HG02571 (cell line): ENCODE data around the gene NRSN2.
"Not testable (repeated sequence)": the region's sequence is repeated elsewhere in the genome, so short reads cannot be mapped to it uniquely, and the experiment has no call there.

Source experiments
- ATAC-seq: cut with Tn5 transposase; IDR thresholded peaks from one replicate; pipeline ENCODE4 v1.9.1; 2021; ENCODE audit warnings: mild to moderate bottlenecking, moderate library complexity; ENCODE audit not compliant: unreplicated experiment

Gene NRSN2

GRCh38 chr20:353166-353565 lies 6.3 kb downstream of the NRSN2 start:
- ATAC-seq, result no peak

GRCh38 chr20:354298-354977 lies 7.5 kb downstream of the NRSN2 start:
- peak; percentile 79 for ATAC-seq

DNA sequence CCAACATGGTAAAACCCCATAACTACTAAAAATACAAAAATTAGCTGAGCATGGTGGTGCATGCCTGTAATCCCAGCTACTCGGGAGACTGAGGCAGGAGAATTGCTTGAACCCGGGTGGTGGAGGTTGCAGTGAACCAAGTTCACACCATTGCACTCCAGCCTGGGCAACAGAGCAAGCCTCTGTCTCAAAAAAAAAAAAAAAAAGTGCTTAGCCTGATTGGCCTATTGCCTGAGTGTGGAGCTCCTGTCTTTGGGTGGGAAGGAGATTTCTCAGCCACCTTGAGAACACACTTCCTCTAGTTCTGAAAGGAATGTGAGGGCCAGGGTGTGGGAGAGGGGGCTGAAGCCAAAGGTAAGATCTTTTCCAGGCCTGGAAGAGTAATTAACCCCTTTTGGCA lies 9.2 kb downstream of the NRSN2 start:
- not testable (repeated sequence) for ATAC-seq

DNA sequence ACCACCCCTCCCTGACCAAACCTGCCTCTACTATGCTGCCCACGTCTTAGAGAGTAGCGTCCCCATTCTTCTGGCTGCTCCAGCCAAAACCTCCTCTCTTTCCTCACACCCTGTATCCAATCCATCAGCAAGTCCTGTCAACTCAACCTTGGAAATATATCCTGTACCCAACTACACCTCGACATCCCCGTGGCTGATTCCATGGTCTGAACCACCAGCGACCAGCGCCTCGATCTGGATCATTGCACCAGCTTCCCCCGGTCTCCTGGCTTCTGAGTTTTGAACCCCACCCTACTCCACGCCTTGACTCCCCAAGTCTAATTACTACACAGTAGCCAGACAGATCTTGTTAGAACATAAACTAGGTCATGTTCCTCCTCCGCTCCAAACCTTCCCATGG lies 9.8 kb downstream of the NRSN2 start:
- ATAC-seq, result no peak

DNA sequence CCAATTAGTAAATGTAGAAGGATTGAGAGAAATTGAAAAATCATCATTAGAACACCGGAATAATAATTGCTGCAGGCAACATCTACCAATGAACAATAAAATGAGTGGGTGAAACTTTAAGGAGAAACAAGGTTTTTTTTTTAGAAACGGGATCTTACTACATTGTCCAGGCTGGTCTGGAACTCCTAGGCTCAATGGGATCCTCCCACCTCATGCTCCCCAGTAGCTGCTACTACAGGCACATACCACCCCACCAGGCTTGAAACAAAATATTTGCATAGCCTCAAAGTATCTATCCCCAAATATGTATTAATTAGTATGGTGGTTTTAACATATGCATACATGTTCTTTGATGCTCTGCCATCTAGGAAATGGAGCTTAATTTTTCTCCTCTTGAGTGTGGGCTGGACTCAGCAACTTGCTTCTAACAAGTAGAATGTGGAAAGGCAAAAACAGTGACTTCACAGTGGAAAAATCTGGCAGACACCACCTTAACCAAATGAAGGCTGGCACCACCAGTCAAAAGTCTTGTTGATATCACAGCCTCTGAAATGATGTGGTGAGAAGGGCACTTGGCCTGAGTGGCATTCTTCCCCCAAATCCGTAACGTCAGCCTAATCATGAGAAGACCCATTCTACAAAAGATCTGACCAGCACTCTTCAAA lies 12.1 kb downstream of the NRSN2 start:
- ATAC-seq, result no peak

GRCh38 chr20:361561-361960 lies 14.7 kb downstream of the NRSN2 start:
- no peak for ATAC-seq

GRCh38 chr20:362271-363254 lies 15.7 kb downstream of the NRSN2 start:
- no peak for ATAC-seq

- ATAC-seq, result no peak
These were observed 16.6 kb downstream of the NRSN2 start for GRCh38 chr20:363319-364078.

DNA sequence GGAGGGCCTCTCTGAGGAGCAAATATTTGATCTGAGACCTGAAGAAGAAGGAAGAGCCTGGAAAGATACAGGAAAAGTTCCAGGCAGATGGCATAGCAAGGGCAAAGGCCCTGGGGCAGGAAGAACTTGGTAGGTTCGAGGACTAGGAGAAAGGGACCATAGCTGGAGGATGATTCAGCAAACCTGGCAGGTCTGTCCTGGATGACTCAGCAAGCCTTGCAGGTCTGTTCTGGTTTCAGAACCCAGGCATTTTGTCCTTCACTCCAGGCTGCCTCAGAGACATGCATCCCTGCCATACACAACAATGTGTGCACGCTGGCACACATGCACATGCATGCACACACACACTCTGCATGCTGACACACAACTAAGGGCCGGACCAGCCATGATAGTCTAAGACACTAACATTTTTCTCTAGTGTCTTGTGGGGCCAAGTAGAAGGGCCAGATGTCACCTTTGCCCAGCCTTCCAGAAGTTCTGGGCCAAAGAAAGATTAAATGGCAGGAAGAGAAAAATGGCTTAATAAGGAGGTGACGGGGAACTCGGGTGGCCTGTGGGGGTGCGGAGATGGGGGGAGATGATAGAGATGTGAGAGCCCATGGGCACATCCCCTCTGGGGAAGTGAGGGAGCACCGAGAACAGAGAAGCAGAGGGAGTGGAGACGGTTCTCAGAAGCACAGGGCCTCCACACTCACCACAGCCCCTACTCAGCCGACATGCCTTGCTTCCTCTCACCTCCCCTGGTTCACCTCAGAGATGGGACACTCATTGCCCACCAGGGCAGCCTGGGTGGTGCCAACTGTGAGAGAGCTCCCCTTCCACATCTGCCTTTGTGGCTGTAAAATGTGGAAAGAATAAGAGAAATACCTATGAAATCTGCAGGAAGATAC lies 18.2 kb downstream of the NRSN2 start:
- no peak for ATAC-seq

DNA sequence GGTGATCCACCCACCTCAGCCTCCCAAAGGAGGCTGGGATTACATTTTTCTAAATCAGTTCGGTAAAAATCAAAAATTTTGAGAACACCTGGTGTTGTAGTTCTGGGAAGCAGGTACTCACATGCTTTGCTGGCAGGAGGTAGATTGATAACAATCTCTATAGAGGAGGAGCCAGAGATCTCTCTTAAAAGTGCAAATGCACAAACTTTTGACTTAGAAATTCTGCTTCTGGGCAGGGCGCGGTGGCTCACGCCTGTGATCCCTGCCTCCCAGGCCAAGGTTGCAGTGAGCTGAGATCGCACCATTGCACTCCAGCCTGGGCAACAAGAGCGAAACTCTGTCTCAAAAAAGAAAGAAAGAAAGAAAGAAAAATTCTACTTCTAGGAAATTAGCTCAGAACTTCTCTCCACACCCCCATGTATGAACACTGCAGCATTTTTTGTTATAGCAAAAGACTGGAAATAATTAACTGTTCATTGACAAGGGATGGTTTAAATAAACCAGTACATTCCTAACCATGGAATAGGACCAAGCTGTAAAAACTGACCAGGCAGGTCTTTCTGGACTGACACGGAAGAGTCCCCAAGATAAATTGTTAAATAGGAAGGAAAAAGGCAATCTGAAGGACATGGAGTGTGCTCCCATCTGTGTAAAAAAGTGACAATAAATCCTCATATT lies 19.3 kb downstream of the NRSN2 start:
- ATAC-seq, result no peak

DNA sequence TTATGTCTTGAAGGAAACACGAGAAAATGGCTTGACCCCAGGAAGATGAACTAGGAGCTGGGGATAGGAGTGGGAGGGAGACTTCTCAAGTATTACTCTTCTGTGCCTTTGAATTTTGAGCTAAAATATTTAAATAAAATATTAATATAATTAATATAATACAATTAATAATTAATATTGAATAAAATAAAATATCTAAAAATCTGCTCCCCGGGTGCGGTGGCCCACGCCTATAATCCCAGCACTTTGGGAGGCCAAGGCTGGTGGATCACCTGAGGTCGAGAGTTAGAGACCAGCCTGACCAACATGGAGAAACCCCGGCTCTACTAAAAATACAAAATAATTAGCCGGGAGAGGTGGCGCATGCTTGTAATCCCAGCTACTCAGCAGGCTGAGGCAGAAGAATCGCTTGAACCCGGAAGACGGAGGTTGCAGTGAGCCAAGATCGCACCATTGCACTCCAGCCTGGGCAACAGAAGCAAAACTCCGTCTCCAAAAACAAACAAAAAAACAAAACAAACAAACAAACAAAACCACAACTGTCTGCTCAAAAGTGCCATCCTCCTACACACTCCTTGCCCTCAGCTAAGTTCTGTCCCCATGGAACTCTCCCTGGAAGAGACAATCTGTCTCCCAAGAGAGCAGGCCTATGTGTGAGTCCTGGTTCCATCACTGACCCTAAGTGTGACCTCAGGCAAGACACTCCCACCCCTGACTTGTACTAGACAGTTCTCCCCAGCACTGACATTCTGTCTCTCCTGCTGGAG lies 20.0 kb downstream of the NRSN2 start:
- ATAC-seq, result no peak

DNA sequence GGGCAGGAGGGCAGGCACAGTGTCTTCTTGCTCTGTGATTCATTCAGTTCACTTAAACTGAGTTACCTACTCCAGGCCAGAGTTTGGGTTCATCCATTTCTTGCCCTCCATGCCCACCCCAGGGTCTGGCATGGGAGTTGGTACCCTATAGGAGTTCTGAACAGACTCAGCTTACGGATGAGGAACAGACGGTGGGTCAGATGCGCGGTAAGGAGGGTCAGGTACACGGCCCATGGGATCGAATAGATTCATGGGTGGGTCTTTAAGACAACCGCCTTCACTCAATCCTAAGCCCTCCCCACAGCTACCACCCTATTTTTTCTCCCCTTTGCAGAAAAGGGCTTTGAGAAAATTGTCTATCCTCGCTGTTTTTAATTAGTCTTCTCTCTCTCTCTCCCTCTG lies 20.6 kb downstream of the NRSN2 start:
- ATAC-seq, result no peak

DNA sequence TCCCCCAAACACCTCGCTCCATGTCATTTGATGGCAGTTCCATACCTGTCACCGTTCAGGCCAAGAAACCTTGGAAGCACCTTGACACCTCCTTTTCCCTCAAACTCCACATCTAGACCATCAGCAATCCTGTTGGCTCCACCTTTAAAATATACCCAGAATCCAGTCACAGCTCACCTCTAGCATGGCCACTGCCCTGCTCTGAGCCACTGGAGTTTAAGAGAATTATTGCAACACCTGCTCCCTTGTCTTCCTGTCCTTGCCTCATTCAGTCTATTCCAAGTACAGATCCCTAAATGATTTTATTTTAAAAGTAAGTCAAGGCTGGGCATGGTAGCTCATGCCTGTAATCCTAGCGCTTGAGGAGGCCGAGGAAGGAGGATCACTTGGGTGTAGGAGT lies 22.0 kb downstream of the NRSN2 start:
- no peak for ATAC-seq

DNA sequence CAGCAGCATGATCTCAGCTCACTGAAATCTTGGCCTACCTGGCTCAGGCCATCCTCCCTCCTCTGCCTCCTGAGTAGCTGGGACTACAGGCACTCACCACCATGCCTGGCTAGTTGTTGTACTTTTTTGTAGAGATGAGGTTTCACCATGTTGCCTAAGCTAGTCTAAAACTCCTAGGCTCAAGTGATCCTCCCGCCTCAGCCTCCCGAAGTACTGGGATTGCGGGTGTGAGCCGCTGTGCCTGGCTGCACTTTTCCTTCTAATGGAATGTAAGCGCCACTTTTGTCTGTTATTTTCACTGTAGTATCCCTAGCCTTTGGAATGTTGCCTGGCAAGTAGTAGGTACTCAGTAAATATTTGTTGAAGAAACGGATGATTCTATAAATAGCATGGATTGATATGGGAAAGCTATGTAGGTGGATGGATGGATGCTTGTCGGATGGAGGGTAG lies 23.3 kb downstream of the NRSN2 start:
- no peak for ATAC-seq

DNA sequence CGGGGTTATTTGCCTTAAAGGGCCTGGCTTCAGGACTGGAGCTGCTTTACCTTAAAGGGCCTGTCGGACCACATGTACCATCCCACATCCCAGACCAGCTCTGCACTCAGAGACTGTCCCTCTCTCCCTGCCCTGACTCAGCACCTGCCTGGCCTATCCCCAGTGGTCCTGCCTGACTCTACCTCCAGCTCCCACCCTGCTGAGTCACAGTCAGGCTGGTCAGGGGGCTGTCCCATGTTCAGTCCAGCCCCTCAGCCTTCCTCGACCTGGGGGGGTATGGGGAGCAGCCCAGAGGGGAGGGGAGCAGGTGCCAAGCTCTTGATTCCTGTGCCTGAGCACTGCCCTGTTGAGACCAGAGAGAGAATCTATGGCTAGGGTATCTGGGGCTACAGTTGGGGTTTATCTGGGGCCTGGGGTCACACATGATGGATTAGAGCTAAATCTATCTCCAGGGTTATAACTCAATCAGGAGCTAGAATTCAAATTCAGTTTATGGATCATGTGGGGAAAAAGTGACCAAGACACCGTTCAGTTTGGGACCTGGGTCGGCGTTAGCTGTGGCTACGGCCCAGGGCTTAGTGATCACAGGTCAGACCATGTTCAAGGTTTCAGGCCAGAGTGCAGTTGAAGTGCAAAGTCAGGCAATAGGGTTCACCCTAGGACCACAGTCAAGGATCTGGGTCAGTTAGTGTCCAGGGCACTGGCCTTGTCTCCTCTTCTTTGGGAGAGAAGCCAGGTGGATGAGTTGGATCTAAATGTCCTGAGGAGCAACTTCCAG lies 24.3 kb downstream of the NRSN2 start:
- ATAC-seq, result no peak

GRCh38 chr20:371755-372542 lies 25.0 kb downstream of the NRSN2 start:
- ATAC-seq, result no peak

GRCh38 chr20:372543-373082 lies 25.7 kb downstream of the NRSN2 start:
- not testable (repeated sequence) for ATAC-seq
